GM18511 (cell line): ENCODE data around the gene WBP1.
"Not testable (repeated sequence)": the region's sequence is repeated elsewhere in the genome, so short reads cannot be mapped to it uniquely, and the experiment has no call there.

ENCODE experiments used
- ATAC-seq: cut with Tn5 transposase; IDR thresholded peaks from one replicate; pipeline ENCODE4 v1.9.1; 2021; ENCODE audit warnings: mild to moderate bottlenecking, moderate library complexity; ENCODE audit not compliant: unreplicated experiment

The WBP1 gene

GRCh38 chr2:74448771-74449170 is 9.5 kb upstream of the WBP1 start:
- ATAC-seq: no peak

- ATAC-seq: no peak
These were observed 7.6 kb upstream of the WBP1 start for GRCh38 chr2:74450570-74451190.

GRCh38 chr2:74454654-74455511 is 3.4 kb upstream of the WBP1 start, which contains the start of gene INO80B:
Gene INO80B (plus strand): TSS chr2:74455087. CDS start chr2:74455117, 30 bp downstream.
- peak; percentile 37 for ATAC-seq

- no peak for ATAC-seq
These were observed 1.1 kb upstream of the WBP1 start for GRCh38 chr2:74457129-74457548.

- peak; percentile 42 for ATAC-seq
These were observed 598 bp upstream of the WBP1 start for GRCh38 chr2:74457549-74458131.

- ATAC-seq: no peak
These were observed 713 bp downstream of the WBP1 start for GRCh38 chr2:74458938-74459363.

GRCh38 chr2:74459503-74460118 is 1.4 kb downstream of the WBP1 start:
- not testable (repeated sequence) for ATAC-seq

GRCh38 chr2:74460187-74460586 is 1.9 kb downstream of the WBP1 start:
- not testable (repeated sequence) for ATAC-seq

- ATAC-seq: no peak
These were observed 3.2 kb downstream of the WBP1 start for GRCh38 chr2:74461187-74462053.

- ATAC-seq: no peak
These were observed 4.0 kb downstream of the WBP1 start for GRCh38 chr2:74462054-74462785.

- no peak for ATAC-seq
These were observed 4.5 kb downstream of the WBP1 start for GRCh38 chr2:74462786-74463105.

- peak; percentile 12 for ATAC-seq
These were observed 6.2 kb downstream of the WBP1 start for GRCh38 chr2:74464406-74464805.

GRCh38 chr2:74470742-74471141 is 12.5 kb downstream of the WBP1 start:
- not testable (repeated sequence) for ATAC-seq

- no peak for ATAC-seq
These were observed 13.3 kb downstream of the WBP1 start for GRCh38 chr2:74471332-74472065.

- ATAC-seq: peak; percentile 94
These were observed 14.1 kb downstream of the WBP1 start, which contains the start of gene MRPL53 for GRCh38 chr2:74472086-74472944. Gene MRPL53 (minus strand): TSS chr2:74472680. CDS start chr2:74472660, 20 bp downstream.

GRCh38 chr2:74472945-74473258 is 14.7 kb downstream of the WBP1 start:
- no peak for ATAC-seq

- no peak for ATAC-seq
These were observed 16.2 kb downstream of the WBP1 start for GRCh38 chr2:74474481-74474880.

GRCh38 chr2:74474899-74475298 is 16.7 kb downstream of the WBP1 start:
- ATAC-seq: no peak
